Activated B cell treated with CpG ODN at 0.5 μM for 24 hours (primary cell): Measurements from ENCODE around the gene ADD2. TPM values are rescaled to one million over a fixed set of nuclear protein-coding genes. Genes with fewer than 3 reads are reported as not detected.

Experiments
- ATAC-seq: fragments of 200-7000 bp; cut with Tn5 transposase; one replicate; pipeline ENCODE4 v1.10.0; 2021; ENCODE audit warnings: low read depth, mild to moderate bottlenecking, moderate library complexity
- CTCF ChIA-PET: fragments of 350-600 bp; sonication (Branson Sonifier 250); formaldehyde crosslinking; loops from one replicate; lab custom pipeline; 2021; ENCODE audit warnings: antibody characterized with exemption; lab: Charles Lee
- POLR2A ChIA-PET: fragments of 350-600 bp; sonication (Branson Sonifier 250); formaldehyde crosslinking; loops from one replicate; lab custom pipeline; 2021; ENCODE audit warnings: antibody characterized with exemption; lab: Charles Lee
- DNase-seq: peaks from one replicate; pipeline ENCODE4 v3.0.0; 2022
- H3K27ac Mint-ChIP-seq: one replicate; pipeline ENCODE4 v1.8.0; 2020; ENCODE audit warnings: mixed read lengths
- H3K27me3 Mint-ChIP-seq: one replicate; pipeline ENCODE4 v1.8.0; 2021; ENCODE audit warnings: mixed read lengths
- H3K36me3 Mint-ChIP-seq: one replicate; pipeline ENCODE4 v1.8.0; 2021; ENCODE audit warnings: low read depth, mixed read lengths
- H3K4me1 Mint-ChIP-seq: one replicate; pipeline ENCODE4 v1.8.0; 2021; ENCODE audit warnings: mixed read lengths
- H3K4me3 Mint-ChIP-seq: one replicate; pipeline ENCODE4 v1.8.0; 2020; ENCODE audit warnings: mild to moderate bottlenecking, mixed read lengths
- H3K9me3 Mint-ChIP-seq: one replicate; pipeline ENCODE4 v1.8.0; 2020; ENCODE audit warnings: mixed read lengths
- CTCF ChIP-seq: fragments of 200-600 bp; IDR thresholded peaks from one replicate; pipeline ENCODE4 v1.8.0; 2022; ENCODE audit warnings: antibody characterized with exemption, mild to moderate bottlenecking
- intact Hi-C: fragments of 100-400 bp; cut with micrococcal nuclease; formaldehyde crosslinking; loops from one replicate; pipeline ENCODE4 v1.15.1; 2024
- total RNA-seq: library from RNA; stranded (reverse); gene quantifications from 2 replicates; pipeline ENCODE4 v1.2.3, GENCODE V29; 2022

Gene ADD2
- total RNA-seq, 1 donor from 2014 or later, result 12.5 TPM

- no peak for DNase-seq
- Mint-ChIP-seq H3K9me3 (no peaks in the 10 kb centered on the region), H3K27me3 (no peaks in the 10 kb centered on the region), H3K36me3 (peaks cover 40% of the 10 kb centered on the region), H3K4me1 (no peaks in the 10 kb centered on the region), H3K27ac (no peak overlapping the region), H3K4me3 (no peak overlapping the region)
- POLR2A ChIA-PET, result no interaction called here
- intact Hi-C loops, result no loop called here
- ATAC-seq, result no peak
- no peak for TF ChIP-seq CTCF
- CTCF ChIA-PET, result no interaction called here
Measured at GRCh38 chr2:70706026-70706795, 61.8 kb downstream of the ADD2 start.

- Mint-ChIP-seq H3K9me3 (no peaks in the 10 kb centered on the region), H3K4me3 (no peak overlapping the region), H3K27ac (no peak overlapping the region), H3K4me1 (no peaks in the 10 kb centered on the region), H3K27me3 (no peaks in the 10 kb centered on the region), H3K36me3 (peaks cover 32% of the 10 kb centered on the region)
- ATAC-seq (no peak), DNase-seq (no peak)
- no peak for TF ChIP-seq CTCF
- POLR2A ChIA-PET, result no interaction called here
- intact Hi-C loops, result no loop called here
- CTCF ChIA-PET, result no interaction called here
Measured at GRCh38 chr2:70705160-70705850, 62.7 kb downstream of the ADD2 start.

- ChIA-PET POLR2A (no interaction called here), CTCF (interaction anchor here (0.9 kb wide), 1 partner anchor 82 kb away, joined by 3 read pairs; no protein-coding TSS in a partner anchor)
- no peaks in the 10 kb centered on the region for H3K27me3 Mint-ChIP-seq
- H3K4me3 Mint-ChIP-seq, result no peak overlapping the region
- no peaks in the 10 kb centered on the region for H3K9me3 Mint-ChIP-seq
- H3K4me1 Mint-ChIP-seq, result no peaks in the 10 kb centered on the region
- ATAC-seq (no peak), DNase-seq (no peak)
- intact Hi-C loops, result loop anchor here (5.0 kb wide), 2 partner anchors 63 to 83 kb away; partner anchors contain the start of gene ADD2
- TF ChIP-seq CTCF, result no peak
- H3K36me3 Mint-ChIP-seq, result peaks cover 27% of the 10 kb centered on the region
- H3K27ac Mint-ChIP-seq, result no peak overlapping the region
Measured at GRCh38 chr2:70703900-70704549, 64.0 kb downstream of the ADD2 start.

GRCh38 chr2:70702711-70703395 lies 65.1 kb downstream of the ADD2 start:
- CTCF ChIA-PET, result no interaction called here
- Mint-ChIP-seq H3K9me3 (no peaks in the 10 kb centered on the region), H3K27ac (no peak overlapping the region), H3K36me3 (peaks cover 25% of the 10 kb centered on the region), H3K4me3 (no peak overlapping the region), H3K27me3 (no peaks in the 10 kb centered on the region), H3K4me1 (no peaks in the 10 kb centered on the region)
- intact Hi-C loops, result loop anchor here (5.0 kb wide), 2 partner anchors 64 to 84 kb away; partner anchors contain the start of gene ADD2
- POLR2A ChIA-PET, result no interaction called here
- ATAC-seq (no peak), DNase-seq (no peak)
- TF ChIP-seq CTCF, result no peak
